ENCODE results near the gene RRN3.
"Not testable (repeated sequence)": the region's sequence is repeated elsewhere in the genome, so short reads cannot be mapped to it uniquely, and the experiment has no call there.

RRN3 gene

DNA sequence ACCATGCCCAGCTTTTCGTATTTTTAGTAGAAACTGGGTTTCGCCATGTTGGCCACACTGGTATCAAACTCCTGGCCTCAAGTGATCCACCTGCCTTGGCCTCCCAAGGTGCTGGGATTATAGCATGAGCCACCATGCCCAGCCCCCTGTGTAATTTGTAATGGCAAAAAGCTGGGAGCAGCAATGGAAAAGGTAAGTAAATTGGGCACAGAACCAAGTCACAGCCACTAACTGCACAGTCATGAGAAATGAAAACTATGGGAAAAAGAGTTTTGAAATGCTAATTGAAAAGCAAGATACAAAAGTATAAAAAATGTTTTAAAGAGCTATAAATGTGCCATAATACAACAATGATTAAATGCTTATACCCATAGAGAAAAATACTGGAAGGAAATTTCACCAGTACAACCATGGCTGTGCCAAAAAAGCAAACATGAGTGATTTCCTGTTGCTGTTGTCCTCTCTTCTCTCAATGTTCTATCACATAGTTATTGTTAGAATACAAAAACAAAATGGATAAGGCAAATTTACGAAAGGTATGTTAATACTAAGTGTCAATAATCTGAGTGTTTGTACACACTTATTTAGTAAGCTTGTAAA is 44.4 kb downstream of the RRN3 start:
- no peak for DNase-seq

DNA sequence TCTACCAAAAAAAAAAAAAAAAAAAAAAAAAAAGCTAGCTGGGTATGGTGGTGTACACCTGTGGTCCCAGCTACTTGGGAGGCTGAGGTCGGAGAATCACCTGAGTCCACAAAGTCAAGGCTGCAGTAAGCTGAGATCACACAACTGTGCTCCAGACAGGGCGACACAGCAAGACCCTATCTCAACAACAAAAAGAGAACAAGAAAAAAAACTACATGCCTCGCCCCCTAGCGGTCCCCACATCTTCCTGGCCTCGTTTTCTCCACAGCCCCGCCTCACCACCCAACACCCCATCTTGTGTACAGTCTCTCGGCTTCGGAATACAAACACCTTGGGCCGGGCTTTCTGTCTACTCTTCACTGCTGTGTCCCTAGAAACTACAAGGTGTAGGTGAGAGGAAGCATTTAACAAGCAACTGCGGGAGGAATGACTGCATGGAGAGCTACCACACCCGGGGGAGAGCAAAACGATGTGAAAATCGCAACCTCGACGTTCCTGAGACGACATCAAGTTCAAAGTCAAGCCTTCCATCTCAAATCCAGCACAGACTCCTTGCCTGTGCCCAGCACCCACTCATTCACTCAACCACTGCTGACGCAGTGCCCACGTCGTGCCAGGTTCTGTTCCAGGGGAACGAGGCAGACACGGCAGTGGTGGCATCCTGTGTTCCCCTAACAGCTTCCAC is 47.2 kb downstream of the RRN3 start:
- no peak for DNase-seq

DNA sequence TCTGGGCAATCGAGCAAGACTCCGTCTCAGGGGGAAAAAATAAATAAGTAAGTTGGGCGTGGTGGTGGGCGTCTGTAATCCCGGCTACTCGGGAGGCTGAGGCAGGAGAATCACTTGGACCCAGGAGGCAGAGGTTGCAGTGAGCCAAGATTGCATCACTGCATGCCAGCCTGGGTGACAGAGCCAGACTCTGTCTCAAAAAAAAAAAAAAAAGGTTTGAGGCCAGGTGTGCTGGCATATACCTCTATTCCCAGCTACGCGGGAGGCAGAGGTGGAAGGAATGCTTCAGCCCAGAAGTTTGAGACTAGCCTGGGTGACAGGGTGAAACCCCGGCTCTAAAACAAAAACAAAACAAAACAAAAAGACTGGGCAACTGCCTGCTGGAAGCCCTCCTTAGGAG is 48.8 kb downstream of the RRN3 start:
- not testable (repeated sequence) for DNase-seq

DNA sequence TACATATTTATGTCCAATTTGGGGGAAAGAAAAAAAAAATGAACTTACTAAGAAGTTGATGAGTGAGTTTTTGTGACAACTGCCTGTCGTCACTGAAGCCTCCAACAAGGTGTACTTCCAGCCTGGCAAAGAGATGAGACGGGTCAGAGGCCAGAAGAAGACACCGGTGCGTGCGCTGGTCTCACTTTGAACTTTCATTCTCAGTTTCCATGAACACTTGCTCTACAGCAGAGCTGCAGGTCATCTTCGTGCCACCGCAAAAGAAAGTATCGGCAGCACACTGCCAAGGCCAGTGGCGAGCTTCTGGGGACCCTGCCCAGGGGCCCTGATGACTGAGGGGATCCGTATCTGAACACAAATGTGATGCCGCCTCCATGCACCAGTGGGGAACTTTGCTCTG is 49.8 kb downstream of the RRN3 start:
- DNase-seq: no peak

DNA sequence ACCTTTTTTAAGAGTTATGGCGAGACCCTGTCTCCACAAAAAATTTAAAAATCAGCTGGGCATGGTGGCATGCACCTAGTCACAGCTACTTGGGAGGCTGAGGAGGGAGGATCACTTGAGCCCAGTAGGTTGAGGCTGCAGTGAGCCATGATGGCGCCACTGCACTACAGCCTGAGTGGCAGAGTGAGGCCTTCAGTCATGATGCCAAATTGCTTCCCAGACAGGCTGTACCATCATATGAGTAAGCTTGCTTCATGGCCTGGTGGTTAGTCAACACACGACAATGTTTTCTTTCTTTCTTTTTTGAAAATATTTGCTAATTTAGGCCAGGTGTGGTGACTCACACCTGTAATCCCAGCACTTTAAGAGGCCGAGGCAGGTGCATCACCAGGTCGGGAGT is 50.7 kb downstream of the RRN3 start:
- DNase-seq: no peak

DNA sequence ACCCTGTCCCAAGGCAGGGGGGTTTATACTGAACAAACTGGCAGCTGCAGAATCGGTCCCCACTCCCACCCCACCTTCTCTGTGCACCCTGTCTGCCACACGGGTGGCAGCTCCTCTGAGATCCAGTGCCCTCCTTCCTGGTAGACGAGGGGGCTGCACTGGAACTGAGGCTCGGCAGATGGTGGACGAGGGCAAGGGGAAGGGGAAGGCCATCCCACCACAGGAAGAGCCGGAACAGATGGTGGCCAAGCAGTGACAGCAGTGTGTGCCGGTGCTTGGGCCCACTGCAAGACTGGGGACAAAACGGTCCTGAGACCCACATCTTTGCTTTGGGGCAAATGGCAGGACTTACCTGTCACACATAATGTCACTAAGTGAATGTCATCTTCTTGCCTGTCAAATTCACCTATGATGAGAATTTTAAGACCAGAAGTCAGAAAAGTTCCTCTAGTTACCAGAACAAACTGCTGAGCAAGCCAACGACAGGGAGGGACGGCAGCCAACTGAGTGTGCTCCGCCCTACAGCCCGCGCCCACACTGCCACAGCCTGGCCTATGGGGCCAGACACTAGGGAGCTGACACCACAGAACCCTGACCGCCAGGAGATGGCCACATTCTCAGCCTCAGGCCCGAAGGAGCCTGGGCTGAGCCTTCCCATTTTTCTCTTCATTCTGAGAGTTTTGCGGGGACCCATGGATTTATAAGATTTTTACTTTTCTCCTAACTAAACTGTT is 52.6 kb downstream of the RRN3 start:
- no peak for DNase-seq

DNA sequence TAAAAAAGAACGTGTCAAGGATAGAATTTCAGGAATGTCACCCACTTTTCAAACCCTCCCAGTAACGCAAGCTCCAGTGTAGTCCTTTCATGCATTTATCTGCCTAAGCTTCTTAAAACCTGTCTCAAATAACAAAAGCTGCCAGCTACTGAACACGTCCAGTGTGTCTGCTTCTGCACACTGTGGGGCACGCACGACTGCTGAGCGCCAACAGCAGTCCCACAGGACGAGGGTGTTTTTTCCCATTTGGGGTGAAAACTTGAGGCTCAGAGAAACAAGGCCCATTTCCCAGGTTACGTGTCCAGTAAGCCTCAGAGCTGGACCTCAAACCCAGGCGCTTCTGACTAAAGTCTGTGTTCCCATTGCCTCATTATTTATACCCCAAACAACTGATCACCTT is 55.4 kb downstream of the RRN3 start:
- DNase-seq: no peak

DNA sequence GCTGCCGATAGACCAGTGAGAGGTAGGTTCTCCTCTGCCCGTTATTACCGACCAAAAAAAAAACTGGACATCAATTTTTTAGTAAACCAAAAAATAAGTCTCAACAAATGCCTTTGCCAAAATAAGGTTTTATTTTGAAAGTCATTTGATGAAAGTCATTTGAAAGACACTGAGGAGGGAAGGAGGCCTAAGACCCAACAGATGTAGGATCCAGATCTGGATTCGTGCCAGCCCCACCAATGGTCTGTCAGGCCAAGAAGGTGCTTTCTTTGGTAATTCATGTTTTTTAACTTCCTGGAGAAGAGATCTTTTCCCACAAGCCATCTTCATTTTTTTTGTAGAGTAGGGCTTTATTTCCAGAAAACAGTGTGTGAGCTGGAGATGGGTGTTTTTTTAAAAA is 56.3 kb downstream of the RRN3 start:
- no peak for DNase-seq

DNA sequence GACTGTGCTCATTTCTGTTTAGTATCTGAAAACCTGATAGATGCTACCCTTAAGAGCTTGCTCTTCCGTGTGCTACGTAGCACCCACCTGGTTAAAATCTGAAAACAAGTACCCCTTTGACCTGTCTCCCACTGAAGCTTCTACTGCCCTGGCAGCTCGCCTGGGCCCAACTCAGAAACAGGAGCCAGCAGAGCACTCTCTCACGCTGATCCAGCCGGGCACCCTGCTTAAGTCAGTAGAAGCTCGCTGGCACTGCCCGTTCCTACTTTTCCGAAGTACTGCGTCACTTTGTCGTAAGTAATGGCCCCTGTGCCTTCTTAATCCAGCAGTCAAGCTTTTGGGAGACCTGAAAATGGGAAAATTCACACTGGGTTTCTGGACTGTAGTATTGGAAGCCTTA is 57.1 kb downstream of the RRN3 start:
- DNase-seq: no peak

DNA sequence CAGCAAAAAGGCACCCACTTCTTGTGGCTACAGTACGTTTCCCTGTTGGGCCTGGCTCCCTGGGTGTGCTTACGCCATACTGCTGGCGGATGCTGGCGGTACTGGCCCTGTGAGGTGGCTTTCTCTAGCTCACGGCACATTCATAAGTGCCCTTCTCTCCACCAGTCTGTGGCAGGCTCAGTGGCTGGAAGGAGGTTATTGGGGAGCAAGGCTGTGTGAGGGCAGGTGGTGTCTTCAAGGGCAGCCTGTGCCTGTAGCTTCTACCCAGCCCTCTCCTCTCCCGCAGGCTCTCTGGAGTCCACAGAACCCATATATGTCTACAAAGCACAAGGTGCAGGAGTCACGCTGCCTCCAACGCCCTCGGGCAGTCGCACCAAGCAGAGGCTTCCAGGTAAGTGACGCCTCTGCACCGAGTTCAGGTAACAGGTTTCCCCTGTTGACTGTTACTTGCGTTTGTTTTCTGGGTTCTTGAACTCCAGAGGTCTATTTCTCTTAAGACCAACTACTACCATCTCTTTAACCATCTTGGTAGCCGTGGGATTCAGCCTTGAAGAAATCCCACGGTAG is 58.8 kb downstream of the RRN3 start:
- DNase-seq: no peak

DNA sequence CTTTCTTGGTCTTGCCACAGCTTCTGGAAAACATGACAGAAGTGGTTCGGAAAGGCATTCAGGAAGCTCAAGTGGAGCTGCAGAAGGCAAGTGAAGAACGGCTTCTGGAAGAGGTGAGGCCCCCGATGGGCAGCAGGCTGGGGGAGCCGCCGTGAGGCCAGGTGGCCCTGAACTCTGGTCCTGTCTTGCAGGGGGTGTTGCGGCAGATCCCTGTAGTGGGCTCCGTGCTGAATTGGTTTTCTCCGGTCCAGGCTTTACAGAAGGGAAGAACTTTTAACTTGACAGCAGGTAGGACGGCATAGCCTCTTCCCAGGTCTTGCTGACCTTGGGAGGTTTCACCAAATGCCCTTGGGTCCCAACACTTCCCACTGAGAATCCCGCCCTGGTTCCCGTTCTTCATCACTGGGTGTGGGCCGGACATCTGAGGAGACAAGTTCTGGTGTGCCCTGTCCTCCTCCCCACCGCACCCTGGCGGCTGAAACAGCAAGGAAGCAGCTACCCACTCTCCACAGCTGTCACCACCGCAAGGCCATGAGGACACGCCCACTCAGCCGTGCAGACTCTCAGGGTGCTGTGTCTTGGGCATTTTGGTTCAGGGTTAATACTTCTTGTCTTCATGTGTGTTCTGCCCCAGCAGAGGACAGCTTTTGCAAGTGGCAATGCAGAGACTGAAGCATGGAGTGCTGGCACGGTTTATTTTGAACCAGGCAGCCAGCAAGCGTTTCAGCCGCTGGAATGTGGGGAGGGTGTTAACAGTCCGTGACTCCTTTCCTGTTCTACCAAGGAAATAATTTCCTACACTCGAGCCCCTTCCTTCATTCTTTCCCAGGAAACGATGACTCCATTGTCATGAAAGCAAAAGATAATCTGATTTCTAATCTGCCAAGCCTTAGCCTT is 59.6 kb downstream of the RRN3 start:
- DNase-seq: no peak

DNA sequence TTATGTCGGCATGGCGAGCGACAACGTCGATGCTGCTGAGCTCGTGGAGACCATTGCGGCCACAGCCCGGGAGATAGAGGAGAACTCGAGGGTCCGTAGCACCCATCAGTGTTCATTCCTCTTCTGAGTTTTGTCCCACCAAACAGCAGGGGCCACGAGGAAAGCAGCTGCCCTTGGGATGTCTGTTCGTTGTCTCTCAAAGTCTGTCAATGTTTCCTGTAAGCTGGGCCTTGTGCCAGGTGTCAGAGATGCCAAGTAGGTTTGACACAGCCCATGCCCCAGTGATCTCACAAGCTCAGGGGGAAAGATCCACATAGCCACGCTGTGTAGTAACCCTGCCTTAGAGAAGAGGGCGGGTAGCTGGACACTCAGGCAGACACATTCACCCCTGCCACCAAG is 60.8 kb downstream of the RRN3 start:
- no peak for DNase-seq

DNA sequence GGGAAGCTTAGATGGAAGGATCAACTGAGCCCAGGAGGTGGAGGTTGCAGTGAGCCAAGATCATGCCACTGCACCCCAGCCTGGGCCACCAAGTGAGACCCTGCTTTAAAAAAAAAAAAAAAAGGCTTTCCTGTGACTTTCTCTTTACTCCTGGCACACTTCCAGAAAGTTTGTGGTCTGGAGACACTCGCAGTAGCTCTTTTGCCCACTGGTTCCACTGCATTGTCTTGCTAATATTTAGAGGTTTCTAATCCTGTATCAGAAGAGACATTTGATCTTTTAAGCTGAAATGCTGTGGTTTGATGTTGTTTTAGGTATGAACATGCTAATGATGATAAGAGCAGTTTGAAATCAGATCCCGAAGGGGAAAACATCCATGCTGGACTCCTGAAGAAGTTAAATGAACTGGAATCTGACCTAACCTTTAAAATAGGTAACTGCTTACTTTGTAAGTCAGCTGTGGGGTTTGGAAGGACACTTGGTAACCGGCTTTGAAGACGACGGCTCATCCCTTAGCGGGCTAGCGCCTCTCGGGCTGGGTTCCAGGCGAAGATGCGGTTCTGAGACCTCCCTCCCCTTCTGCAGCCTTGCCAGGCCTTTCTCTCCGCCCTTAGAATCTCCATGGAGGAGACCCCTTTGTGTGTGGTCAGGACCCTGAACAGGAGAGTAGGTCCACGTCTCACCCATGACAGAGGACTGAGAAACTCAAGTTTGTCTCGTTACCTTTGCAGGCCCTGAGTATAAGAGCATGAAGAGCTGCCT is 61.3 kb downstream of the RRN3 start:
- no peak for DNase-seq

DNA sequence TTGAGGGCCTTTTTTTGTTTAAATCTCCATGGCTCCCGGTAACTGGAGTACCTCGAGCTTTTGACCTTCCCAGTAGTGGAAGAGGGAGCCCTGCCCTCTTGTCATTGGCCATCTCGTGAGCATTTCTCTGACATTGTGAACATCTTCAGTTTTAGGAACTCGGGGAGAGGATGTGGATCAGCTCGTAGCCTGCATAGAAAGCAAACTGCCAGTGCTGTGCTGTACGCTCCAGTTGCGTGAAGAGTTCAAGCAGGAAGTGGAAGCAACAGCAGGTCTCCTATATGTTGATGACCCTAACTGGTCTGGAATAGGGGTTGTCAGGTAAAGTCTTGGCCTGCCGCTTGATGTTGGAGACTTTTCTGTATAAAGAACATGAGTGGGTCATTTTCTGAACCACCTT is 62.5 kb downstream of the RRN3 start:
- no peak for DNase-seq

DNA sequence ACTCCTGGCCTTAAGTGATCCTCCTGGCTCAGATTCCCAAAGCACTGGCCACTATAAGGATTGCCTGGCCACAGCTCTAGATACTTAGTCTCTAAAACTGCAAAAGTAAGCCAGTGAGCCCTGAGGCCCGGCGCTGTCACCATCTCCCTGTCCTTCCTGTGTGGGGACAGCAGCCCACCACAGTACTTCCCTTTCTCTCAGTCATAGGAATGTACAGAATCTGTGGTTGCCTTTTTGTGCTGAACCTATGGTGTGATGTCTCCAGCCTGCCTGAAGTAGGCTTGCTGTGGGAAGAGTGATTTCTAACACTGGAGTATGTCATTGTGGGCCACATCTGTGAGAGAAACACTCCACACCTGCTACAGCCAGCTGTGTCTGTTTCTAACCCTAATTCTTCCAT is 62.9 kb downstream of the RRN3 start:
- no peak for DNase-seq

DNA sequence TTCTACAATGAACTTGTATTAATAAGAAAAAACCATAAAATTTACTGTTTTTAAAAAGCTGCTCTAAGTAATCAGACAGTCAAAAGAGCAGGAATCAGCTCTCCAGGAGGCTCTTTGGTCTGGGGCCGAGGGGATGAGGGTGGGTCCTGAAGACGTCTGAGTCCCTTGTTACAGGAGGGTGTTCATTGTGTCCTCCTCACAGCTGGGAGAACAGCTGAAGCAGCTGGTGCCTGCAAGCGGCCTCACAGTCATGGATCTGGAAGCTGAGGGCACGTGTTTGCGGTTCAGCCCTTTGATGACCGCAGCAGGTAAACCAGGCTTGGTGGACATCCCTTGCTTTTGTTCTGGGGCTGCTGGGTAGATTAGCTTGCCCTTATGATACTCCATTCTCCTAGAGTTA is 64.3 kb downstream of the RRN3 start:
- not testable (repeated sequence) for DNase-seq

DNA sequence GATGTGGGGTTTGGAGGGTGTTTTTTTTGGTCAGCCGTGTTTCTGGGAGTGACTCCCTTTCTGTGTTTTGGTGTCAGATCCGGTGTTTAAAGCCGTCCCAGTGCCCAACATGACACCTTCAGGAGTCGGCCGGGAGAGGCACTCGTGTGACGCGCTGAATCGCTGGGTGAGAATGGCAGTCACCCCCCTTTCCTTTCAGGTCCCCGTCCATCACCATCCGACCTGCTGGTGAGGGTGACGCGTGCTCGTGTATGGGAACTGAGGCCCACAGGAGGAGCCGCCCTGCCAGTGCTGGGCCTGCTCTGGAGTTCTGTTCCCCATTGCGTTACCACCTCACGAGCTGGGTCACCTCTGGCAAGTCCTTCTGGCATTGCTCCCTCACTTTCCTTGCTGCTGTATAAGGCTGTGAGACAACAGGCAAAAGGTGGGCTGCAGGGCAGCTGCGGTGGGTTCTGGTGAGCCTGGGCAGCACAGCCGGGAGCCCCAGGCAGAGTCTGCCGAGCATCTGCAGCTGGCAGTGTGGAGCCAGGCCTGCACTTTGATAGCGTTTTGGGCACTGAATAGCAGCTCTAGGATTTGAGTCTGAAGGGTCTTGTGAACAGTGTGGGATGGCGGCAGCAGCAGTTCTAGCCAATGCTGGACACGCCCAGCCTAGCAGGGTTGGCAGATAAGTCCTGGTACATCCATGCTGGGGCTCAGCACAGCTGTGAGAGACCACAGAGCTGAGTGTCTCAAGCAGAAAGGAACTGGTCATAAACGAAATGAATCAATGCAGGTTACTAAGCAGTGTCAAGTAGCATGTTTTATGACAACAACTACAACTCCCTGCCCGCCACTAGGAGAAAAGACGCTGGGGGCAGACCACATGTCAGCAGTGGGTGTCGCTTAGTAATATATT is 65.0 kb downstream of the RRN3 start:
- DNase-seq: not testable (repeated sequence)

DNA sequence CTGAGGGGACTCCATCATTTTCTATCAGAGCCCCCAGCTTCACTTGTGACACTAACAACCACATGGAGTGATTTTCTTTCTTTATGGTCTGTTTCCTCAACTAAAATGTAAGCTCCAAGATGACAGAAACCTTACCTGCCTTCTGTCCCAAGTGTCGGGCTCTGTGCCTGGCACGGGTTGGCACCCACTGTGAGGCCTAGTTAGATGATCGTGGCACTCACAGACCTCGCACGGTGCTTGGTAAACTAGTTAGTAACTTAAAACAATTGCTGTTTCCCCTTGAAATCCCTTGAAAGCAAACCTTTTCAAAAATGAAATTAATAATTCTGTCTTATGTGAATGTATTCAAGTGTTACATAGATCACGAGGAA is 65.7 kb downstream of the RRN3 start:
- not testable (repeated sequence) for DNase-seq

DNA sequence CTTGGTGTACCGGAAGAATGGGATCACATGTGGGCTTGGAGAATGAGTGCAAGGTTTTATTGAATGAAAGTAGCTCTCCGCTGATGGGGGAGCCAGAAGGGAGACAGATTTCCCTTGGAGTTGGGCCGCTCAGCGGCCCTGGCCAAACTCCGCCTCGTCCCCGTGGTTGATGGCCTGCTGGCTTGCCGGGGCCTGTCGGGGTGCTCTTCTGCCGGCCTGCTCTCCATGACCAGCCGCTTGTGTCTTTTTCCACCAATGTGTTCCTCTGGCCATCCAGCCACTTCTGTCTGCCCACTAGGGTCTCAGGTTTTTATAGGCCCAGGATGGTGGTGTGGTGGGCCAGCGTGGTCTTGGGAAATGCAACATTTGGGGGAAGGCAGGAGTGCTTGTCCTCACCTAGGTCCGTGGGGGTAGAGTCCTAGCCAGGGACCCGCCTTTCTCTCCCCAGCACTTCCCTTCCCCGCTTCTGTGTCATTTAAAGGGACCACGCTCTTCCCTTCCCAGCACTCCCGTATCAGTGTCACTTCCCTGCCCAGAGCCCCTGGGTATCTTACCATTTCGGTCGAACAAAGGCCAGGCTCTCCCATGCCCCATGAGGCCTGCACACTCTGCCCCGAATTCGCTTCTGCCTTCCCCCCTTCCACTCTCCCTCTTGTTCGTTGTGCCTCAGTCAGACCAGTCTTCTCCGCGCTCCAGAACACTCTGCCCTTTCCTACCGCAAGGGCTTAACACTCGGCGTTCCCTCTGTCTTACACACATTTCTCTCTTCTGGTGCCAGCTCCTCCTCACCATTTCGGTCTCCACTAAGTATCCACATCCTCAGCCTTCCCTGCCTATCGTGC is 66.3 kb downstream of the RRN3 start:
- DNase-seq: not testable (repeated sequence)

DNA sequence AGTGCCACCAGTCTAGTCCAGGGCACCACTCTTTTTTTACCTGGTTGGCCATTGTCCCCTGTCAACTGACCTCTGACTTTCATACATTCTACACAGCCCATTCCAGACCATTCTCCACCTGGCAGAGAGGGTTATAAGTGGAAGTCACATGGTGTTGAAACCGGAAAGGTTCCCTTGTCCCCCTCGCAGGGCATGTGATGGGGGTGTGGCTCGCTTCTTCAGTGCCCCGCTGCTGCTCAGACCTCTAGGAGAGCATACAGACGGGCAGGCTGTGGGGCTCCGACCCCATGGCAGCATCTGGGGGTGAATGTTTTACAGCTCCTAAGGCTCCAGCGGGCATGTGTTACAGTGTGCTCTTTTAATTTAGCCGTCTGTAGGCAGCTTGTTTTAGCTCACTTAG is 67.0 kb downstream of the RRN3 start:
- DNase-seq: not testable (repeated sequence)
